Heart left ventricle (tissue), 16 donors: ENCODE data around the gene TAGLN2. TPM values are rescaled to one million over a fixed set of nuclear protein-coding genes. Genes with fewer than 3 reads are reported as not detected.
A peak's percentile ranks its signal among the peaks of the same experiment; 100 is the strongest.
"Not testable (repeated sequence)": the region's sequence is repeated elsewhere in the genome, so short reads cannot be mapped to it uniquely, and the experiment has no call there.

Experiments used
- ATAC-seq, 4 donors: fragments of 200-7000 bp; cut with Tn5 transposase; one replicate each; pipeline ENCODE4 v1.9.1; 2020 to 2022; ENCODE audit warnings: moderate library complexity in 4 of 4, mild to moderate bottlenecking in 3 of 4, moderate number of reproducible peaks in 1 of 4
- DNase-seq, 5 donors: peaks; one replicate each; pipeline ENCODE4 v3.0.0-alpha.2; 2020
- H3K27ac ChIP-seq, 12 donors: fragments of 200-600 bp; sonication (generic) in 4 of 12; one replicate each; pipeline versions ENCODE4 v1.5.0 to v1.8.0; 2016 to 2022; ENCODE audit warnings: mild to moderate bottlenecking in 2 of 12
- H3K27me3 ChIP-seq, 9 donors: fragments of 200-600 bp; sonication (generic) in 2 of 9; one replicate each; pipeline versions ENCODE4 v1.5.1 to v1.8.0; 2016 to 2022; ENCODE audit warnings: mild to moderate bottlenecking in 3 of 9
- H3K36me3 ChIP-seq, 9 donors: fragments of 200-600 bp; sonication (generic) in 2 of 9; one replicate each; pipeline versions ENCODE4 v1.5.0 to v1.8.0; 2018 to 2022; ENCODE audit warnings: mild to moderate bottlenecking in 2 of 9
- H3K4me1 ChIP-seq, 12 donors: fragments of 200-600 bp; sonication (generic) in 4 of 12; one replicate each; pipeline versions ENCODE4 v1.5.0 to v1.8.0; 2016 to 2022; ENCODE audit warnings: mild to moderate bottlenecking in 3 of 12
- H3K4me3 ChIP-seq, 12 donors: fragments of 200-600 bp; sonication (generic) in 4 of 12; one replicate each; pipeline versions ENCODE4 v1.5.0 to v1.8.0; 2017 to 2022; ENCODE audit warnings: mild to moderate bottlenecking in 9 of 12, moderate library complexity in 4 of 12
- H3K9me3 ChIP-seq, 12 donors: fragments of 200-600 bp; sonication (generic) in 4 of 12; one replicate each; pipeline versions ENCODE4 v1.5.0 to v1.8.0; 2016 to 2022; ENCODE audit warnings: mild to moderate bottlenecking in 1 of 12
- CTCF ChIP-seq, 12 donors: fragments of 200-600 bp; sonication (generic) in 4 of 12; IDR thresholded peaks; one replicate each; pipeline versions ENCODE4 v1.5.0 to v1.8.0; 2018 to 2022; ENCODE audit warnings: antibody characterized with exemption in 12 of 12, mild to moderate bottlenecking in 5 of 12
- POLR2A ChIP-seq, 2 donors: fragments of 450-650 bp; IDR thresholded peaks; one replicate each; pipeline ENCODE4 v1.6.1; 2017; ENCODE audit warnings: antibody characterized with exemption in 2 of 2, mild to moderate bottlenecking in 2 of 2, moderate library complexity in 2 of 2
- WGBS, 4 donors: extraction: QIAGEN DNeasy Blood & Tissue Kit in 2 of 4; methylation state at CpG; one replicate each; pipeline versions ENCODE4 v1.1.5 to v1.1.7; 2013 to 2018; 5-methylcytosine and 5-hydroxymethylcytosine counted together
- intact Hi-C, 10 donors: fragments of 100-400 bp; cut with DNase I; formaldehyde crosslinking; loops; one replicate each; pipeline versions ENCODE4 v1.11.1 to v1.14.2; 2022
- polyA plus RNA-seq, 2 donors: library from polyadenylated mRNA; stranded (reverse); fragments of 200-250 nt; gene quantifications; one replicate each; pipeline ENCODE4 v1.2.3, GENCODE V29; 2013
- total RNA-seq, 9 donors: library from RNA; depleted of rRNA in 2 of 9; stranded (reverse); fragments of >200 nt in 2 of 9; fragmentation: NEBNext Ultra II Directional in 3 of 9; extraction: Animal tissue kit (Norgen Biotek cat#: 25700) in 3 of 9; gene quantifications; one replicate each; pipeline versions ENCODE4 v1.1.0 to v1.2.4, GENCODE V29; 2016 to 2023
- donor health status: ischemic (EF 13 %, LVEDD 7.1; RV severe dilation, severe dysfunction).
- donor health status: healthy with polysubstance abuse.
- donor health status: DM: no; HTN: yes; CAD: no.
- donor health status: DM: no; HTN: no; CAD: no.
- donor health status: ischemic (EF 25% LVEDD 6.9; RV normal size, moderate dysfunction).
- donor health status: ischemic (EF 25% LVEDD 5.7; RV mildly dilated, moderate dysfunction).
- donor health status: healthy.
- donor health status: DM: yes; HTN: yes; CAD: no.
- donor health status: ischemic (EF 35%, LVEDD 5.7; RV mildly dilated, moderate dysfunction).
- donor health status: nonischemic (EF 11% LVEDD 7.7; RV severe dilation, severe dysfunction).
- donor health status: DM: yes; HTN: yes; CAD: no.
- donor health status: PGD.
- donor health status: ischemic (EF 29% LVEDD 5.4; RV normal size, mild dysfunction).
- donor health status: nonischemic (EF 23%, LVEDD 6.1; RV moderate dilation, normal function).

The TAGLN2 gene
- total and polyA plus RNA-seq, 11 donors, result 84.3 to 246 (median 131) TPM

- Histone ChIP-seq H3K27me3 (no peaks in the 10 kb centered on the region), H3K4me3 (no peak overlapping the region), H3K27ac (peak overlapping the region in 9 of 12 donors; percentile 34 to 79 (median 63)), H3K9me3 (no peaks in the 10 kb centered on the region), H3K4me1 (peaks cover 0 to 48% (median 28%) of the 10 kb centered on the region in 12 donors), H3K36me3 (peaks cover 0 to 6% (median 0%) of the 10 kb centered on the region in 9 donors)
- 67 to 85% (median 72%) methylated on average over 6 of the region's 6 CpGs for WGBS, 4 donors
- TF ChIP-seq POLR2A (IDR thresholded peaks at IDR 0.05) (no peak), CTCF (IDR thresholded peaks at IDR 0.05) (no peak)
- intact Hi-C loops, result no loop called here
- ATAC-seq (no peak), DNase-seq (no peak)
Measured at GRCh38 chr1:159911326-159912070, 13.8 kb downstream of the TAGLN2 start.

DNA sequence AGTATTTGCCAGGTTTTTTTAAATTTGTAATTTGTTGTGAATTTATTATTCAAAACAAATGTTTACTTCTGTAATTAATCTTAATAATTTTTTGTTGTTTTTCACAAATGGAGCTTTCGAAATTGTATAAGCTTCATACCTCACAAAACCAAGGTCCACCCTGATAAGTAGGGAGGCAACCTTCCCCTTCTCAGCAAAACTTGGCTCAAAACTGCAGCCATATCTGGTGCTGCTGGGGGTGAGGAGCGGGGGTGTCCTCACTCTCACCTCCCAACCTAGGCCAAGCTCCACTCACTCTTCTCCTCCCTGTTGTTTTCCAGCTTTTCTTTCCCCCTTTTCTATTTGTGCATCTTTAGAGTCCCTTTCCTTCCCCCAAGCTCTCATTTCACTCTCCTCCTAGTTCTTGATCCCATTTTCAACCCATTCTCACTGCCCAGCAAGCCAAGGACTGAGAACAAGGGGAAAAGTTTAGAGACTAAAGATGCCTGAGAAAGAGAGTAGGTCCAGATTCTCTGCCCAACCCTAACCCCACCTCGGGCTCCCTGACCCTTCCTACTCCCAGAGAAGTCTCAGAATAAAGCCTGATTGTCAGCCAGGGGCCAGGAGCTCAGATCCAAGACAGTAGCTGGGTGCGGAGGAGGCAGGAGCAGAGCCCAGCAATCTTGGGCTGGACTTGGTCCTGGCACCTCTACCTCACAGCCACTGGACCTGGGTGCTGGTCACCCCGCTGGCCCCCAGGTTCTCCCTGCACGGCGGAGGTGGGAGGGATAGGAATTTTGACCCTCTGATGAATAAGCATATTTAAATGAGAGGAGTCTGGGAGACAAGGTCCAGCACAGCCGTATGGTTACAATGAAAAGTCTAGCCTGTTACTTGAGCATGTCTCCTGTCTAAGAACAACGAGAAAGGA is 17.0 kb downstream of the TAGLN2 start:
- Histone ChIP-seq H3K4me1 (peaks cover 0 to 37% (median 18%) of the 10 kb centered on the region in 12 donors), H3K27me3 (no peaks in the 10 kb centered on the region), H3K4me3 (no peak overlapping the region), H3K36me3 (no peaks in the 10 kb centered on the region), H3K27ac (no peak overlapping the region), H3K9me3 (peaks cover 0 to 7% (median 0%) of the 10 kb centered on the region in 12 donors)
- intact Hi-C loops, result no loop called here
- TF ChIP-seq CTCF (IDR thresholded peaks at IDR 0.05), result no peak
- no peak for TF ChIP-seq POLR2A (IDR thresholded peaks at IDR 0.05)
- ATAC-seq (no peak), DNase-seq (no peak)
- 82 to 89% (median 86%) methylated on average over 9 of the region's 9 CpGs for WGBS, 4 donors

DNA sequence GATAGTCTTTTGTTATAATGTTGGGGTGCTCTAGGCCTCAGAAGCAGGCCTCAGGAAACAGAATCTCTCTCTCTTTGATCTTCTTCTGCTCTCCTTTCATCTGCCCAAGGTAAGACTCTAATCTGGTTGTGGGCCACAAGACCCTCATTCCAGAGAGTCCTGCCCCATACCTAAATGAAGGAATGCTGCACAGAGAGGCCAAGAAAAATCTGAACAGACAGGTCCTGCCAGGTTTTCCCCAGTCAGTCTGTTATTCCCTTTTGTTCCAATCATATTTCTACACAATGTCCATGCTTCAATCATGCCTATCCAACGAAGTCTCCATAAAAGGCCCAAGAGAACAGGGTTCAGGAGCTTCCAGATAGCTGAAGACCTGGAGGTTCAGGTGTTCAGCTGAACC is 18.3 kb downstream of the TAGLN2 start:
- Histone ChIP-seq H3K9me3 (peaks cover 0 to 7% (median 0%) of the 10 kb centered on the region in 12 donors), H3K4me1 (peaks cover 0 to 24% (median 16%) of the 10 kb centered on the region in 12 donors), H3K27me3 (no peaks in the 10 kb centered on the region), H3K4me3 (no peak overlapping the region), H3K36me3 (no peaks in the 10 kb centered on the region), H3K27ac (no peak overlapping the region)
- TF ChIP-seq POLR2A (IDR thresholded peaks at IDR 0.05) (no peak), CTCF (IDR thresholded peaks at IDR 0.05) (no peak)
- WGBS, 4 donors, result 76 to 86% (median 84%) methylated on average over 1 of the region's 1 CpG
- intact Hi-C loops, result no loop called here
- DNase-seq (no peak), ATAC-seq (no peak)

GRCh38 chr1:159904036-159904435 is 21.3 kb downstream of the TAGLN2 start:
- DNase-seq, ATAC-seq, intact Hi-C loops, H3K4me3 ChIP-seq, H3K27ac ChIP-seq, H3K36me3 ChIP-seq, H3K9me3 ChIP-seq, H3K27me3 ChIP-seq: not testable (repeated sequence)
- 62 to 86% (median 75%) methylated on average over 3 of the region's 3 CpGs for WGBS, 4 donors
- H3K4me1 ChIP-seq, result peaks cover 0 to 20% (median 11%) of the 10 kb centered on the region in 12 donors
